Epidermal melanocyte (primary cell): ENCODE measurements around the gene HOXB4.
A peak's percentile ranks its signal among the peaks of the same experiment; 100 is the strongest.

Experiments
- DNase-seq: peaks from one replicate; pipeline ENCODE4 v3.0.0; 2011; ENCODE audit warnings: low spot score; ENCODE audit not compliant: insufficient read length

The HOXB4 gene

GRCh38 chr17:48559840-48560817, 18.0 kb downstream of the HOXB4 start:
- no peak for DNase-seq

DNA sequence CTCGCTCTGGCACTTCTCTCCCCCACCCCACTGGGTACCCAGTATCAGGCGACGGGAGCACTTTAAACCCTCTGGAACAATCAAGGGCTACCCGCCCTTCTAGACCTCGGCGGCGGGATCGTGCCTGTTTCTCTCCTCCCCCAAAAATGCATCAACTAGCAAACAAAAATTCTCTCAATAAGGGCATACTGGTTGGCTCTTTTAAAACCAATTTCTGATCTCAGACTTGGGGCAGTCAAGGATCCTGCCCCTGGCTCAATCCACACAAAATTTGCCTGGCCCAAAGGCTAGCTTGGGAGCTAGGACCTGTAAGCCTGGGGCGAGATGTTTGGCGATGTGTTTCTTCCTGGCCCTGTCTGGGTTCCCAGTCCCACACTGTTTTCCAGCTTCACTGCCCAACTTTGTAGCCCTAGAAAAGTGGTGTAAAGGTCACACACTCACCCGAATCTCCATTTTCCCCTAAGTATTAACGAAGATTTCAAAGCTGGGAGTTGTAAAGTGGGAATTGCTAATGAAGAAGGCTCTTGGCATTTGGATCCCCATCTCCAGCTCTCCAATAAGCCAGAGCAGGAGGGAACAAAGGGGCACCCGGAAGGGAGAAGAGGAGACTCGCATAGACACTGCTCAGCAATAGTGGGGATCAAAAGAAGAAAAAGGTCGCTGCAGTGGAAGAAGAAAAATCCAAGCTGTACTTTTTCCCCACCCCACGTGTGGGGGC, 18.9 kb downstream of the HOXB4 start:
- no peak for DNase-seq

GRCh38 chr17:48558831-48559121, 19.4 kb downstream of the HOXB4 start:
- no peak for DNase-seq

- no peak for DNase-seq
Measured at GRCh38 chr17:48558057-48558830, 19.9 kb downstream of the HOXB4 start.

DNA sequence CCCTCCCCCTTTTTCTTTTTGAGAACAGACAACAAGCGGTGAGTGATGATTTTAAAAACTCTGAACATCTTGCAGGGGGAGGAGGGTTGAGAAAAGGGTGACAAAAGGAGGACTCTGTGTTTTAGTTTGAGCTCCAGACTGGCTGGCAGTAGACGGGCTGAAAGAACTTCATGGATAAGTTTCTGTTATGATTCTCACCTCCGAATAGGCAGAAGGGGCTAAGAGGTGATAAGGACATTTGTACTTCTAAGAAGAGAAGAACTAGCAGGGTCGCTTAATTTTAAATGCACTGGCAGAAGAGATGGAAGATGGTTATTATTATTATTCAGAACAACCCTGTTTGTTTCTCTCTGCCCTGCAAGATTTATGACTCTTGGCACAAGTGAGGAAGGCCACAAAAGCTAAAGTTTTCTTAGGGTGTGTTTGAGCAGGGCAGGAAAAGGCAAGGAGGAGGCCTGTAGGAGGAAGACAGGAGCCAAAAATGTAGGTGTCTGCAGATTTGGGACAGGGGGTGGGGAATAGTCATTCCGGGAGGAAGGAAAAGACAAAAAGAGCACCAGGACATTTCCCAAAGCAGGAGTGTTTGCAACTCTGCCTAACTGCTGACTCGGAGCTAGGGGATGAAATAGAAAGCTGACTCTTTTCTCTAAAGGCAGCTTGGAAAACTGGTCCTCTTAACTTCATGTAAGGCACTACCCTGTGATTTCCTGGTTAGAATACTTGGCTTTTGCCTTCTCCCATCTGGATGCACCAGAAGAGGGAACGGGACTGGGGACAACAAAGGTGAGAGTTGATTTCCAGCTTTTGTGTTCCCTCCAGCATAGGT, 21.4 kb downstream of the HOXB4 start:
- DNase-seq: no peak

- no peak for DNase-seq
Measured at GRCh38 chr17:48556229-48556575, 21.9 kb downstream of the HOXB4 start.

GRCh38 chr17:48555258-48556228, 22.6 kb downstream of the HOXB4 start:
- peak; percentile 98 for DNase-seq

- no peak for DNase-seq
Measured at GRCh38 chr17:48554412-48555257, 23.5 kb downstream of the HOXB4 start.

DNA sequence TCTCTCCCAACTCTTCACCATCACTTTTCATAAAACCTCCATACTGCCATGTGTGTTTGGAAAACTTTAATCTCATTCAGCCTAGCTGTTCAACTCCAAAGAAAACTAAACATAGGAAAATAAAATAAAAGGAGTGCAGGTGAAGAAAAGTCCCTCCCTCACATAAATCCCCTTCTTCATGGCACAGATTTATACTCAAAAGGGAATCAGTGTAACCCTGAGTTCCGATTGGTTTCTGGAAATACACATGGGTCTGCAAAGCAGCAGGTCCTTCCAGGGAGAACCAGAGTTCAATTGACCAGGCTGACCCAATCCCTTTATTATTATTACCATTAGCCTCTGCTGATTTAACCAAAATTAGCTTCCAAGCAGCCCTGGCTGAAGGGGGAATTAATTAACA, 24.3 kb downstream of the HOXB4 start:
- DNase-seq: no peak

DNA sequence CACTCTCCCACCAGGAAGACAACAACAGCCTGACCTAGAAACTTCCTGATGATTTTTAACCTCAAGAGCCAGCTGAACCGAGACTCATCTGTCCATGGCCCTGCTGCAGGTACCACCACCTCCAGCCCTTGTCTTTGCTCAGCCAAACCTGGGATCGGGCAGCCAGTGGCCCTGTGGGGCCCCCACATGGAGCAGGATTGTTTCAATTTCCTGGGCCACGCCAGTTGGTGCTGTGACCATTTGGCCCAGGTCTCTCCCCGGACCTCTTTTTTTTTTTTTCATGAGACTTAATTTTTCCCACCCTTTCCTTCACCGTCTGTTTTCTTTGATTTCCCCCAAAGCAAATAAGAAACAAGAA, 25.0 kb downstream of the HOXB4 start:
- no peak for DNase-seq

DNA sequence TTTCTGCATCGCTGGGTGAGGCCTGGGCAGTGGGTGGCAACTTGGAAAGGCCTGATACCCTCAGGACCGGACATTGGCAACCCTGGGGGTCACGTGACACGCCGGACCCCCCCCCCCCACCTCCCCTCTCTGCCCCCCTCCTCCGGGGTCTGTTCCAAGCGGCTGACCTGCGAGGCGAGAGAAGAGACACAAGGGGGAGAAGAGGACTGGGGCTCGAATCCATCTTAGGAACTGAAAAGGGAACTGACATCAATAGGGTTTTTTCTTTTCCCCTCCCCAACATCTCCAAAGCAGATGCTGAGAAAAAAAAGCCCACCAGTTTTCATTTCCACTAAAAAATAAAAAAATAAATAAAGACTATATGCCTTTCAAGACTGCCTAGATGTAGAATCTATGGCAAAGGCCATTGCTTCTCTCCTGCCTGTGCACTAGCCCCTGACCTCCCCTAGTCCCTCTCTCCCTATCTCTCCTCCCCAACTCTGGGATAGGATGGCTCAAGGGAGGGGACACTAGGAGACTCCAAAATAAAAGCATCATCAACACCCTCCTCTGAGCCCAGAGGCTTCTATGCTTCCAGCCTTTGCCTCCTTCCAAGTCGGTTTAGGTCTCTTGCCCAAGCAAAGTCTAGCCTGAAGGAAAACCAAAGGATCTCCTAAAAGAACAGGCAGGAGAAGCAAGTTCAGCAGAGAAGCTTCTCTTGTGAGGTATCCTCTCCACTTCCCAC, 25.5 kb downstream of the HOXB4 start:
- no peak for DNase-seq

DNA sequence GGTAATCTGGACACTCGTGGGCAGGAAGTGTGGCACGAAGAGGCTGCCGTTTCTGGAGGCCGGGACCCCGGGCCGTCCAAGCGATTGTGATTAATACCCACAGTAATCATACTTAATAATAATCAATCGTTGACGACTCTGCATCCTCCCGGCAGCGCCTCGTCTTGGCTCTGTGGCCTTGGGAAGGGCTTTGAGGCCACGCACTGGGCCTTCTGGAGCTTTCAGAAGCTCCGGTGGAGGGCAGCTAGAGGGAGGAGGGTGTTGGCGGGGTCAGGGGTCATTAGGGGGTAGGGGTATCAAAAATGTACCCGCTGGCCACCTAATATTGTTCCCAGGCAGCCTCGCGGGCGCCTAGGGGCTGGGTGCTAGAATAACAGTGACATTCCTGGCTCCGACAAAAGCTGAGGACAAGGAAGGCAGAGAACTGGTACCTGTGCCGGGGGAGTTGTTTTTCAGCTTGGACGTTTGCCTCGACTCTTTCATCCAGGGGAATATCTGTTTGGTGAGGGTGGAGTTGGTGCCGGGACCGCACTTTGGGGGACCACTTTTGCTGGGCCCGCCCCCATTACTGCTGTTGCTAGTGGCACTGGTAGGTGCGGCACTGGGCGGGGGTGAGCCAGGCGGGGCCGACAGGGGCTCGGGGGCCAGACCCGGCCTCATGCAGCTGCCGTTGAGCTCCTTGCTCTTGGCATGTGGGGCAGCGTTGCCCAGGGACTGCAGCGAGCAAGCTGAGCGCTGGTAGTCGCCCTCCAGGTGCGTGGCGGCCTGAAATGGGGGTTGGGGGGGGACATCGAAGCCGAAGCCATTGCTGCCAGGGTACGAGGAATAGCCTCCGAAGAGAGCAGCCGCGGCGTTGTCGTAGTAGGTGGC, 26.3 kb downstream of the HOXB4 start:
- DNase-seq: no peak

DNA sequence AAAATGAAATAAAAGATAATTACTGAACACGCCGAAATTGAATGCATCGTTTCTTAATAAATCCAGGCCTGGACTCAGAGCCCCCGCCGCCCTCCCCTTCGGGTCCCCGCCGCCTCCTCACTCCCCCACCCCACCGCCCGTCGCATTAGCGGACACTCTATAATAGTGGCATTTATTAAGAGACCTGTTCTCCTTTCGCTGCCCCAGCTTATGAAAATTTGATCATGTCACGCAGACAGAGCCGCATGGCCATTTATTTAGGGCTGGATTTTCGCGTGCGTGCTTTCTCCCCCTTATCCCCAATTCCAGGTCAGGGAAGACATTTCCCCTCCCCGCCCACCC, 27.0 kb downstream of the HOXB4 start:
- DNase-seq: no peak

- no peak for DNase-seq
Measured at GRCh38 chr17:48550502-48551213, 27.5 kb downstream of the HOXB4 start.

GRCh38 chr17:48549914-48550501, 28.1 kb downstream of the HOXB4 start:
- no peak for DNase-seq

GRCh38 chr17:48549281-48549630, 28.9 kb downstream of the HOXB4 start:
- no peak for DNase-seq
